Fibroblast of skin of left quadriceps (primary cell): ENCODE measurements around the gene TSPAN17.

ENCODE experiments used
- DNase-seq, 2 experiments: peaks; one replicate each; pipeline ENCODE4 v3.0.0-alpha.2; 2013; ENCODE audit warnings: low read depth in 2 of 2

The TSPAN17 gene

DNA sequence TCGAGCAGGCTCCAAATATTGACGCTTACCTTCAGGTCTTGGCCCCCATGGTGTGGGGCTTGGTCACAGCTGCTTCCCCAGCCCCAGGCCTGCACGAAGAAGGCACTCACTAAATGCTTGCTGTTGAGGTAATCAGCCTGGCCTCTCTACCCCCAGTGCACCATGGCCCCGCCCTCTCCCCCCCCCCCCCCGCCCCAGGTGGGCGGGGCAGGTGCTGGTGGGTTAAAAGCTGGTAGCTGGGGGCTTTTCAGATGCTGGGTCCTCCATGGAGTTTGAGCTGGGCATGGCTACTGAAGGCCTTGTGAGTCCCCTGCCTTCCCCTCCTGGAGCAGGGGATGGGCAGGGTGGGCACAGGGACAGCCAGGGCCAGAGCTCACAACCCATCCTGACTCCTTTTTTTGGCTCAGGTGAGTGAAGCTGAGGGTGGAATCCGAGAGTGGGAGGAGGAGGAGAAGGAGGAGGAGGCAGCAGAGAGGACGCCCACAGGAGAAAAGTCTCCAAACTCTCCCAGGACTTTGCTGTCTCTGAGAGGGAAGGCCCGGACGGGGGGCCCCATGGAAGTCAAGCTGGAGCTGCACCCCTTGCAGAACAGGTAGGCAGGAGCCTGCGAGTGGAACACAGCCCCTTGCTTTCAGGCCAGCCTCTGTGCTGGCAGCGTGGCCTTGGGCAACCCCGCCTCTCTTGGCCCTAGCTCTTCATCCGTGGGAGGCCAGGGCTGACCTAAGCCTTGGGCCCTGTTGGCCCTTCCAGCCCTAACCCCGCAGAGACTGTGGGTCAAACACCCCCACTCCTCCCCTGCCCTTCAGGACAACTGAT lies 4.4 kb upstream of the TSPAN17 start:
- no peak for DNase-seq

DNA sequence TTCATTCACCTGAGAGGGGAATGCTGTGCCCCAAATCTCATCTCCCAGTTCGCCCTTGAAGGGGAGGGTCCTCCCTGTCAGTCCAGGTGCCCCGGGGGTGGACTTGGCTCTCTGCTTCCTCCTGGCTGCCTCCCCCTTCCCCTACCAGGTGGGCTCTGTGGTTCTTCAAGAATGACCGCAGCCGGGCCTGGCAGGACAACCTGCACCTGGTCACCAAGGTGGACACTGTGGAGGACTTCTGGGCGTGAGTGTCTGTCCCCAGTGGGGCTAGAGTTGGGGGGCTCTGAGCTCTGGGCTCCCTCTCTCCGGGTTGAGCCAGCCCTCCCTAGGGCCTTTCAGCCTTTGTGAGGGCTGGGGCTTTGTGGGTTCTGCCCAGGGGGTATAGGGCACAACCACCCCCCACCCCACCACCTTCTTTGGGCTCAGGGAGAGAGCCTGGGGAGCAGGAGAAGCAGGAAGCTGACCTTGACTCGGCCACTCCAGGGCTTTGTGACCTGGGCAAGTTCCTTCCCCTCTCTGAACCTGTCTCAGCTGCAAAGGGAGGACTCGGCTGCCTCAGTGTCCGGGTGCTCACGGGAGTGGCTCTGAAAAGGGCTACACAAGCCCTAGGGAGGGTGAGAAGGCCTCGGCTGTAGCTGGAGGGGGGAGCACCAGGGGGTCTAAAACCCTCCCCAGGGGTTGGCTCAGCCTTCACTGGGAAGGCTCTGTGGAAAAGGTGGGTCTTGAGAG lies 3.6 kb upstream of the TSPAN17 start:
- DNase-seq, result no peak

DNA sequence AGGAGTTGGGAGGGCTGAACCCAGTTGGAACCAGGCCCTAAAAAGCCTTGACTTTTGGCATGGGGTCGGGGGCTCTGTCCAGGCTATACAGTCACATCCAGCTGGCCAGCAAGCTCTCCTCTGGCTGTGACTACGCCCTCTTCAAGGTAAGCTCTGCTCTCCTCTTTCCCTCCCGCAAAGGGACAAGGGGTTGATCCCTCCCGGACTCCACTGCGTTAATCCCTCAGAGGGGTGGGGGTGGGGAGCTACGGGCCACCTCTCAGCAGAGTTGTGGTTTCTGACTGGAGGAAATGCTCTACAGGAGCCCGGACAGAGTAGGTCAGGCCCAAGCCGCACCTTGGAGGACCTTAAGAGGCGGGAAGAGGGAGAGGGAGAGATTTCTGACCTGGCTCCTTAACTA lies 3.0 kb upstream of the TSPAN17 start:
- no peak for DNase-seq

DNA sequence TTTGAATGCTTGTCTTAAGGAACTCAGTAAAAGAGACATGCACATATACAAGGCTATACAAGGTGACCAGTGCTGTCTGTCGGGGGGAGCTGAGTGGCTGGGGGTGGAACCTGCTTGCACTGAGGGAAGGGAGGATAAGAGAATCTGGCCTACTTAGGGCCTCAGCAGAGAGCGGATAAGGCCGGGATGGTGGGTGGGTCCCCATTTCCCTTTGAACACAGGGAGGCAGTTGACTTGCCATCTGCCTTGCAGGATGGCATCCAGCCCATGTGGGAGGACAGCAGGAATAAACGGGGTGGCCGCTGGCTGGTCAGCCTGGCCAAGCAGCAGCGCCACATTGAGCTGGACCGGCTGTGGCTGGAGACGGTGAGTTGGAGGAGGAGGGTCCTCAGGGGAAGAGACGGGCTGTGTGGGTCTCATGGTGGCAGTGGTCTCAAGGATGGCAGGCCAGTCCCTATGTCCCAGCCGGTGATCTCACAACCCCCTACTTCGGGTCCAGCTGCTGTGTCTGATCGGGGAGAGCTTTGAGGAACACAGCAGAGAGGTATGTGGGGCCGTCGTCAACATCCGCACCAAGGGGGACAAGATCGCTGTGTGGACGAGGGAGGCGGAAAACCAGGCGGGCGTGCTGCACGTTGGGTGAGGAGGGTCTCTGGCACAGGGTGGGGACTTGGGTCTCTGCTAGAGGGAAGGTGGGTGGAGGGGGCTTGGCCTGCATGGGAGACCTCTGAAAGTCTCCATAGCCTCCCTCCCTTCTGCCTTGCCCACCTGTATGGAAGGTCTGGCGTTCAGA lies 2.2 kb upstream of the TSPAN17 start:
- no peak for DNase-seq

DNA sequence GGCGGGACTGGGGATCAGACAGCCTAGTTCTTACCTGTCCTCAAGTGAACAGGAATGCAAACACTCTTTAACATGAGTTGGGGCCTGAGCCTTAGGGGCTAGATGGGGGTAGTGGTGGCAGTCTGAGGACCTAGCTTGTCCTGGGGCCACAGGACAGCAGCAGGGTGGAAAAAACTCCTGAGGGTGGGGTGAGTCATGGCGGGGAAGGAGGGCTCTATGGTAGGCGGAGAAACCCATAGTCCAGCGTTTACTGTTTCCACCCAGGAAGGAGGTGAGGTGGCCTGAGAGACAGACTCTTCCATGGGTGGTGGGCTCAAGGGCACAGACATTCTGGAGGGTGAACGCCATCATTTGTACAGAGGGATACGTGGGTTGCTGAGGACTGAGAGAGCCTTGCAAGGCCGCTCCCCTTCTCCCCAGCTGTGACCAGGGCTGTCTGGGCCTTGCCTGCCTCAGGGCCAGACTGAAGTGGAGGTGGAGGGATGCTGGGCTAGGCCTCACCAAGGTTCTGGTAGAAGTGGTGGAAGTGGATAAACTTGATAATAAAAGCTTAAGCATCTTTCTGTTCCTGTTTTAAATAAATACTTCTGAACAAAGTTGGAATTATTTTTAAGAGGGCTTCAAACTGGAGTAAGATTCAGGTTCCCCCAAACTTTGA lies 1.1 kb upstream of the TSPAN17 start:
- no peak for DNase-seq

DNA sequence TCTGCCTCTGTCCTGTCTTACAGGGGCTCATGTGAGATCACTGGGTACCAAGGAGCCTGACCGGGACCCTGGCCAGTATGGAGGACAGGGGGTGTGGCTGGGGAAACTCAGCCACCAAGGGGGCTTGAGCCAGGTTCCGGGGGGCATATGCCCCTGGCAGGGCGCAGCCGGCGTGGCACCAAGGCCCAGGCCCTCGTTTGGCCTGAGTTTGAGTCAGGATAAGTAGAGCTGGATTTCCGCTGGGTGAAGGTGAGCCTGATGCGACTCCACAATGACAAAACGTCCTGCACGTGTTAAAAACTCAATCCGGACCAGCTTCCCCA lies 616 bp upstream of the TSPAN17 start:
- DNase-seq, result no peak

DNA sequence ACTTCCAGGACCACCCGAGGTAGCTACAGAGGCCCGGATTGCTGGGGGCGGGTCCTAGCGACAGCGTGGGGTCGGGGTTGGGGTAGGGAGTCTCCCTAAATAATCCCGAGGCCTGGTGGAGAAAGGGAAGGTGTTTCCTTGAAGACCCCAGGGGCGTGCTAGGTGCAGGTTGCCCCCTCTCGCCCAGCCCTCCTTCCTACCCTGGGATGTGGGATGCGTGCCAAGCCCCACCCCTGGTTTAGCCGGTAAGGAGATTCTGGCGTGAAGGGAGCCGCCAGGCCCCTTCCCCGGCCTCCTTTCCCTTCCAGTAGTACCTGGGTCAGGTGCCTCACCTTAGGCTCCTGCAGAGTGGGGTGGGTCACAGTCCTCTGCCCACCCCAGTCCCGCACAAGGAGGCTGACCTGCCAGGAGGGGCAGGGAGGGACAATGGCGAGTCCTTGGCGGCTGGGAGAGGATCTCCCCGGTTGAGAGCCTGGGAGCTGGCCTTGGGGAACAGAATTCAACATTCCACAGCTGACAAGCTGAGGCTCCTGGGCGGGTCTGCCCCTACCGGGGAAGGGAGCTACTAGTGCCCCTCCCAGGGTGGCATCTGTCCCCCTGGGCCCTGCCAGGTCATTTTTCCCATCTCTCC lies 674 bp downstream of the TSPAN17 start:
- no peak for DNase-seq

DNA sequence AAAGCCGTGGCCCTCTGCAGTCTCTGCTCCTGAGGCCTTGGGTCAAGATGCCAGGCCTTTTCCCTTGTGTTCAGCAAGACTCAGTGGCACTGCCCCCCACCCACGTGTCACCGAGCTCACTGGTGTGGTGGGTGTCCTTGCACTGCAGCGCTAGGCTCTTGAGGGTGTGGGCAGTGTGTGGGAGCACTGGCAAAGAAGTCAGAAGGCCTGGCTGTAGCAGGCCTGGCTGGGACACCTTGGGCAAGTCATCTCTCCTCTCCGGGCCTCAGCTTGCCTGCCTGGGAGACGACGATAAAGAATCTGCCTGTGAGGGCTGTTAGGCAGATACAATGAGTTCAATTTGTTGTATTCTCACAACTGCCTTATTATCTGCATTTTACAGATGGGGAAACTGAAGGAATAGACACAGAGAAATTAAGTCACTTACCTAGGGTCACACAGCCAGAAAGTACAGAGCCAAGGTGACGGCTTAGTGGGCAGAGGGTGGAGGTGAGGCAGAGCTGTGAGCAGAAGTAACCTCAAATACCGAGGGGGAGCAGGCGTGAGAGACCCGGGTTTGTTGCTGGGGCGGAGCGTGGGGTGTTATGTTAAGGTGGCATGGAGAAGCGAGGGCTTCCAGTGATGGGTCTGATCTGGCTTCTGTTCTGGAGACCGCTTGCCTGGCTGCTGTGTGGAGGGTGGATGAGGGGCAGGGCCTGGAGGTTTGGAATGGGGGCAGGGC lies 1.4 kb downstream of the TSPAN17 start:
- no peak for DNase-seq

DNA sequence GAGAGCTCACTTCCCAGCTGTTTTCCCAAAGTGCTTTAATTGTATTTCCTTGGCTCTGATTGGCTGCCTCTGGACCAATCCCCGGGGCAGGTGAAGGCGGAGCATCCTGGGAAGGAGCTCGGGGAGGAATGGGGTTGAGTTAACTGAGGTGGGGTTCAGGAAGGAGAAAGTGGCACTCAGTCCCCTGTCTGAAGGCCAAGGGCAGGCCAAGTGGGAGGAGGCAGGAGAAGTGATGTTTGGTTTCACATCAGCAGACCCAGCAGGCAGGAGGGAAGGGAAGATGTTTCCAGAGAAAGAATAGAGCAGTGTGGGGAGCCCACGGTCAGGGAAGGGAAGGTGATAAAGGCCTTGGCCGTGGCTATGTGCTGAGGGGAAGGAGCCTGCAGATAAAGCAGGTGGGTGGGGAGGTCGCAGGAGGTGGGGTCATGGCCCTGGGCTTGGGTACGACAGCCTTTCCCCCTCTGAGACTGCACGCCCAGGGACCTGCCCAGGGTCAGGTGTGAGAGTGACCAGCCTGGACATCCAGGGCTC lies 3.1 kb downstream of the TSPAN17 start:
- no peak for DNase-seq

DNA sequence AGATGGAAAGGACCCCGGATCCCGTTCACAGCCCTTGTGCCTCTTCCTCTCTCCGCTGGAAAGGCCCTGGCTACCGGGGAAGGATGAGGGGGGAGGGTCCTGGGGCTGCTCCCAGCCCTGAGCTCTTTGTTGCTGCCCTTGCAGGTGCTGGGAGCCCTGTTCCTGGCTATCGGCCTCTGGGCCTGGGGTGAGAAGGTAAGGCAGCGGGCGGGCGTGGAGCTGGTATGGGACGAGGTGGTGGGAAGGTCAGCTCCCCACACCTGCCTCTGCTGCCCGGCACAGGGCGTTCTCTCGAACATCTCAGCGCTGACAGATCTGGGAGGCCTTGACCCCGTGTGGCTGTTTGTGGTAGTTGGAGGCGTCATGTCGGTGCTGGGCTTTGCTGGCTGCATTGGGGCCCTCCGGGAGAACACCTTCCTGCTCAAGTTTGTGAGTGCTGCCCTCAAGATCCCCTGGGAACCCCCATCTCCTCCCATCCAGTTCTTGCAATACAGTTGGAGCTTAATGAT lies 4.2 kb downstream of the TSPAN17 start:
- DNase-seq, result no peak

DNA sequence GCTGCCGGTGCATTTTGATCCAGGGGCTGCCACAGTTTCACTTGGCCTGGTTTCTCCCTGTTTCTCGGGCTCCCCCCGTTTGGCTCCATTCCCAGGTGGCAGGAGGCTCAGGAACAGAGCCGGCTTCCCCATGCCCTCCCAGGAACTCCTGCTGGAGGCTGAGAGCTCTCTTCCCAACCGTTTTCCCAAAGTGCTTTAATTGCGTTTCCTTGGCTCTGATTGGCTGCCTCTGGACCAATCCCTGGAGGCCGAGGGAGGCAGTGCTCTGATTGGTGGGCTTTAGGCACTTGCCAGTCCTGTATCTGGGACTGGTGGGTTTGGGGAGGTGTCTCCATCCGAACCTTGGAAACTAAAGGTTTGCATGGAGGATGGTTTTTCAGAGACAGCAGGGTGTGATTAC lies 4.9 kb downstream of the TSPAN17 start:
- no peak for DNase-seq

DNA sequence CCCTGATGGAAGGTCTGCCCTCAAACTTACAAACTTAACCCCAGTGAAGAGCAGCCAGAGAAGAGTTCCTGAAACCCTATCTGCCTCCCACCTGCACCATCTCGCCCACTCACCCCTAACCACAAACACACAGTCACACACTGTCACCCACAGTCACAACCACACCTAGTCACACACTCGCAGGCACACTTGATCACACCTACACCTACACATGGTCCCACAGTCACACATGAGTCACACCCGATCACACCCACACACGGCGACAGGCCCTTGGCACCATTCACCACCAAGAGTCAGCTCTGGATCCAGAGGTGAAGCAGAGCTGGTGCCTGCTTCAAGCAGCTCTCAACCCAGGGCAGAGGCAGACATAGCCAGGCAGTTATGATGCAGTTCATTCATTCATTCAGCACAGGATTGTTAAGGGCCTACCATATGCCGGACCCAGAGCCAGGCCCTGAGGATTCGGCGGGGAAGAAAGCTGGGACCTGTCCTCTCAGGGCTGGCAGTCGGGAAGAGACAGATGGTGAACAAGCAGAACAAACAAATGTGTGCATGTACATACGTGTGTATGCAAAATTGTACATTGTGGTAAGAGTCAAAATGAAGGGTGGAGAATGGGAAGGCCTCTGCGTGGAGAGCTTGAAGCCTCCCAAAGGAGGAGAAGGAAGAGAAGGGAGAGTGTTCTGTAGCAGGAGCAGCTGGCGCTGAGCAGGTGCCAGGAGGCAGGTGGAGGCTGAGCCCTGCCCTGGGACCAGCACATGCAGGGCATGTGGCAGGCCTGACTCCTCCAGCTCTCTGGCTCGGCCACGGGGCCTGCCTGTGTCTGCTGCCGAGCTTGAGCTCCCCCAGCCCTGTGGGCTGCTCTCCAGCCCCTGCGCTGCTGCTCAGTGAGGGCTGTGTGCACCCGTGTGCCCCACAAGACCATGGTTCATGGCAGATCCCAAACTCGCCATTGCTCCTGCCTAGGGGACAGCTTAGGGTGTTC lies 6.4 kb downstream of the TSPAN17 start:
- DNase-seq, result no peak

DNA sequence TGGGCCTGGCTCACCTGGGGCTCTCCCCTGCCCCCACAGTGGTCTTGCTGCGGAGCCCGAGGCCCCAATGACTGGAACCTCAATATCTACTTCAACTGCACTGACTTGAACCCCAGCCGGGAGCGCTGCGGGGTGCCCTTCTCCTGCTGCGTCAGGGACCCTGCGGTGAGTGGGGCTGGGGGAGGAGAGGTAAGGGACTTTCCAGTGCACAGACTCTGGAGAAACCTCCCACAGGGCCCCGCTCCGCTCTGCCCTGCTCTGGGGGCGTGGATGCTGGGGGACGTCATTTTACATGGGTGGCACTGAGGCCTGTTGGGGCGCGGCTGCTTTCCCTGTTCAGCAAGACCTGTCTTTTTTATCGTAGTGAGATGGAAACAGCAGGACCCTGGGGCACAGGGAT lies 7.6 kb downstream of the TSPAN17 start:
- DNase-seq, result no peak

DNA sequence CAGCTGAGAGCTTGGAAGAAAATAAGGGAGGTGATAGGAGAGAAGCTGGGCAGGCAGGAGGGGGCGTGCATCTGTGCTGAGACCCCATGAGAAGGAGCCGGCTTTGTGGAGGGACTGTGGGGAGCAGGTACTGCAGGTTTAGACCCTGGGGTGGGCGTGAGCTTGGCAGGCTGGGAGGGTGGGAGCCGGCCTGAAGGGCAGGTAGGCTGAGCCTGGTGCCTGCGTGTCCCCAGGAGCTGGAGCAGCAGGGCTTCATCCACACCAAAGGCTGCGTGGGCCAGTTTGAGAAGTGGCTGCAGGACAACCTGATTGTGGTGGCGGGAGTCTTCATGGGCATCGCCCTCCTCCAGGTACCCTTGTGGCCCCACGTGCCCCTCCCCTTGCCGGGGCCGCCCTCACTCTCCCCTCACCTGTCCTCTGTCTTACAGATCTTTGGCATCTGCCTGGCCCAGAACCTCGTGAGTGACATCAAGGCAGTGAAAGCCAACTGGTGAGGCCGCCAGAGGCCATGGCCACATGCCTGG lies 9.2 kb downstream of the TSPAN17 start:
- DNase-seq, result no peak

DNA sequence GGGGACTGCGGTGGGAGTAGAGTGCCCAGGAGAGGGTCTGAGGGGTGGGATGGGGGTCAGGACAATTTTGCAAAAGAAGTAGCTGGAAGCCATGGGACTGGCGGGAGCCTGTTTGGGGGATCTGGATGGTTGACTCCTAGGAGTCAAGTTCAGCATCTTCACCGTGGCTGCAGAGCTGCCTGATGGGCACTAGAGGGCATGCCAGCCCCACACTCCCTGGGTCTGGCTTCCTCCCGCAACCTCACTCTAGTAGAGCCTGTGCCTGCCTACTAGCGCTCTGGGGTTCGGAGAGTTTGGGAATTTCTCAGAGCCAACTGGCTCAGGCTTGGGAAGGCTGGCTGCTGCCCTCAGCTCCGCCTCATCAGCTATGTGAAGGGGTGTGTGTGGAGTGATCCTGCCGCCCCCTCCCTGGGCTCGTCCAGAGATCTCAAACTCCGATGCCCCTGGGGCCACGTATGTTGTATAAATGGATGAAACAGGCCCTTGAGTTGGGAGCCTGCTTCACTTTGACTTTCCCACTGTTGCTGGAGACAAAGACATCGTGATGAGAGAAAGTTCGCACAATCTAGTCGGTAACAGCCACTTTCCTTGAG lies 10.8 kb downstream of the TSPAN17 start:
- DNase-seq, result peak; percentile 12 to 19

DNA sequence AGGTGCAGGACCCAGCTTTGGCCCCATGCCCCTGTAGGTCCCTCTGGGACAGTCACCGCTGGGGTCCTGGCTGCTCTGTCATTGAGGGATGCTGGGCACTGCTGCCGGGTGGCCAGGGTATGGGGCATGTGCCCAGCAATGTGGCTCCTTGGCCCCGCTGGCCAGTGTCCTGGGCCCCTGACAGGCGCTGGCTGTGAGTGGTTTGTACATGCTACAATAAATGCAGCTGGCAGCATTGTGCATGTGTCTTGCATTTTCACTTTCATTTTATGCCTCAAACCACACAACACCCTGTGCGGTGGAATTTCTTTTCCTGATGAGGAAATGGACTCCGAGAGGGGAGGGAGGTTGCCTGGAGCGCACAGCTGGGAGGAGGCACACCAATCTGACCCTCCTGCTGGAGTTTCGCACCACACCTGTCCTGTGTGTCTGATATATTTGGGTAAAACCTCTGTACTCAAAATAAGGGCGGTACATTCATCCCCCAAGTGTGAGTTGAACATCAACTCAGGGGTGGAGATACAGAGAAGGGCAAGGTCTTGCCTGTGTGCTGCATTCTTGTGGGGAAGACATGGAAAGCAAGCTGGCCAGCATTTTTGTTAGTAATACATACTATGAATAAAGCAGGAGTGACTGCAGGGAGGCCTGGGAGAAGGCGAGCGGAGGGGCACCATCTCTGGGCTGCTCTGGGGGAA lies 11.7 kb downstream of the TSPAN17 start:
- peak in 1 of 2 experiments; percentile 1 for DNase-seq

DNA sequence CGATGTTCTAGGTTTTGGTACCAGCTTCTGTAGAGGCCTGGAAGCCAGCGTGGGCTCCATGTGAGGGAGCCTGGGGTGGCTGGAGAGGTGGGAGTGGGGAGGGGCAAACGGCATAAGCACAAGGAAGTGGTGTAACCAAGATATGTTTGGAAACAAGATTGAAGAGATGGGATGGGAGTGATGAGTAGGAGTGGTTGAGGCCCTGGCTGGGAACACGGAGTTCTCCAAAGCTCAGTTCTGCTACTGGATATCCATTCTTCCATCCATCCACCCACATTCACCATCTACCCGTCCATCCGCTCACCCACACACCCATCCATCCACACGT lies 12.2 kb downstream of the TSPAN17 start:
- no peak for DNase-seq

DNA sequence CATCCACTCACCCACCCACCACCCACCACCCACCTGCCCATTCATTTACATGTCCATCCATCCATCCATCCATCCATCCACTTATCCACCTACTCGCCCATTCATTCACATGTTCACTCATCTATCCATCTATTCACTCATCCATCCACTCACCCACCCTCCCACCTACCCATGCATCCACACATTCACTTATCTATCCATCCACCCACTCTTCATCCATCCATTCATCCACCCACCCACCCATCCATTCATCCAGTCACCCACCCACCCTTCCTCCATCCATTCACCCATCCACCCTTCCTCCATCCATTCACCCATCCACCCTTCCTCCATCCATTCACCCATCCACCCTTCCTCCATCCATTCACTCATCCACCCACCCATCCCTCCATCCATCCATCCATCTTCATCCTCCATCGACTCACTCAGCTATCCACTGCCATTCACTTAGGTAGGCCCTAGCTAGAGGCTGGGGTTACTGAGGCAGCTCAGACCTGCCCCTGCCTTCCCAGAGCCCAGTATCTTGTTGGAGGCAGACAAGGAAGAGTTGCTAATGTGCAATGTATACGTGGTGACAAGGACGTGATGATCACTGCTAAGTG lies 12.7 kb downstream of the TSPAN17 start:
- DNase-seq, result no peak
